ENCODE data around the gene HIVEP3.
A peak's percentile ranks its signal among the peaks of the same experiment; 100 is the strongest.

Gene HIVEP3

DNA sequence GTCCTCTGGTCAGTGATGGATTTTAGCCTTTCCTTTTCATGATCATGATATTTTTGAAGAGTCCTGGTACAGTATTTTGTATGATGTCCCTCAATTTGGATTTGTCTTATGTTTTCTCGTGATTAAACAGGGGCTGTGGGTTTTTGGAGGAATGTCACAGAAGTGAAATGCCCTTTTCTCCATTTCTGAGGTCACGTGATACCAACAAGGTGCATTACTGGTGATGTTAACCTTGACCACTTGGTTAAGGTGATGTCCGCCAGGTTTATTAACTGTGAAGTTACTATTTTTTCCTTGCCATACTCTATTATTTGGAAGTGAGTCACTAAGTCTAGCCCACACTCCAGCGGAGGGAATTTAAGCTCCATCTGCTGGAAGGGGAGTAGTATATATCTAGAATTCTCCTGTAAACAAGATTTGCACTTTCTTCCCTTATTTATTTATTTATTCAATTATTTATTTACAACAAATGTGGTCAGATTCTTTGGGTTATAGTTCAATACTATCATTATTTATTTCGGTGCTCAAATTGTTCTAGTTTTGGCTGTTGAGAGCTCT lies 123.4 kb downstream of the HIVEP3 start:
- Histone ChIP-seq H3K27me3 (ENCODE audit: insufficient read depth, low read length, poor library complexity) (no peaks in the 10 kb centered on the region), H3K9ac (ENCODE audit: low read depth, low read length) (no peak overlapping the region), H3K27ac (ENCODE audit: low read length) (no peak overlapping the region), H3K79me2 (ENCODE audit: insufficient read depth, low read length) (peaks cover 98% of the 10 kb centered on the region), H4K20me1 (ENCODE audit: insufficient read depth, low read length) (peaks cover 52% of the 10 kb centered on the region), H3K9me3 (ENCODE audit: insufficient read depth, low read length, severe bottlenecking) (no peaks in the 10 kb centered on the region), H3K36me3 (ENCODE audit: insufficient read depth, low read length) (peaks cover 23% of the 10 kb centered on the region), H3K4me2 (ENCODE audit: insufficient read depth, low read length) (no peak overlapping the region), H3K4me3 (ENCODE audit: low read depth in 1 of 2, low read length in 2 of 2) (no peak overlapping the region), H2AFZ (ENCODE audit: low read depth, low read length) (no peak overlapping the region), H3K4me1 (ENCODE audit: insufficient read depth, low read length) (peaks cover 34% of the 10 kb centered on the region)
- ATAC-seq (ENCODE audit: insufficient read depth, low read depth): no peak
- no peak for DNase-seq
- TF ChIP-seq, protein P1, sequence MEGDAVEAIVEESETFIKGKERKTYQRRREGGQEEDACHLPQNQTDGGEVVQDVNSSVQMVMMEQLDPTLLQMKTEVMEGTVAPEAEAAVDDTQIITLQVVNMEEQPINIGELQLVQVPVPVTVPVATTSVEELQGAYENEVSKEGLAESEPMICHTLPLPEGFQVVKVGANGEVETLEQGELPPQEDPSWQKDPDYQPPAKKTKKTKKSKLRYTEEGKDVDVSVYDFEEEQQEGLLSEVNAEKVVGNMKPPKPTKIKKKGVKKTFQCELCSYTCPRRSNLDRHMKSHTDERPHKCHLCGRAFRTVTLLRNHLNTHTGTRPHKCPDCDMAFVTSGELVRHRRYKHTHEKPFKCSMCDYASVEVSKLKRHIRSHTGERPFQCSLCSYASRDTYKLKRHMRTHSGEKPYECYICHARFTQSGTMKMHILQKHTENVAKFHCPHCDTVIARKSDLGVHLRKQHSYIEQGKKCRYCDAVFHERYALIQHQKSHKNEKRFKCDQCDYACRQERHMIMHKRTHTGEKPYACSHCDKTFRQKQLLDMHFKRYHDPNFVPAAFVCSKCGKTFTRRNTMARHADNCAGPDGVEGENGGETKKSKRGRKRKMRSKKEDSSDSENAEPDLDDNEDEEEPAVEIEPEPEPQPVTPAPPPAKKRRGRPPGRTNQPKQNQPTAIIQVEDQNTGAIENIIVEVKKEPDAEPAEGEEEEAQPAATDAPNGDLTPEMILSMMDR (IDR thresholded peaks at IDR 0.05; ENCODE audit: borderline replicate concordance, extremely low read depth, low read length, poor library complexity, severe bottlenecking): peak; percentile 15
- no peak for TF ChIP-seq EZH2 (IDR thresholded peaks at IDR 0.05; ENCODE audit: borderline replicate concordance, low read depth, low read length, severe bottlenecking)

DNA sequence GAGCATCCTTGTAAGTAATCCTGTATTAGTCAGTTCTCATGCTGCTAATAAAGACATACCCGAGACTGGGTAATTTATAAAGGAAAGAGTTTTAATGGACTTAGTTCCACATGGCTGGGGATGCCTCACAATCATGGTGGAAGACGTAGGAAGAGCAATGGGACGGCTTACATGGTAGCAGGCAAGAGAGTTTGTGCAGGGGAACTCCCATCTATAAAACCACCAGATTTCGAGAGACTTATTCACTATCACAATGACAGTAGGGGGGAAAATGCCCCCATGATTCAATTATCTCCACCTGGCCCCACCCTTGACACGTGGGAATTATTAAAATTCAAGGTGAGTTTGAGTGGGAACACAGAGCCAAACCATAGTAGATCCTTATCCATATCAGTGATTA lies 124.7 kb downstream of the HIVEP3 start:
- H3K27me3 ChIP-seq (ENCODE audit: insufficient read depth, low read length, poor library complexity): no peaks in the 10 kb centered on the region
- H3K36me3 ChIP-seq (ENCODE audit: insufficient read depth, low read length): peaks cover 18% of the 10 kb centered on the region
- no peak overlapping the region for H3K4me2 ChIP-seq (ENCODE audit: insufficient read depth, low read length)
- no peak for ATAC-seq (ENCODE audit: insufficient read depth, low read depth)
- H3K27ac ChIP-seq (ENCODE audit: low read length): no peak overlapping the region
- H3K4me1 ChIP-seq (ENCODE audit: insufficient read depth, low read length): peaks cover 34% of the 10 kb centered on the region
- no peaks in the 10 kb centered on the region for H3K9me3 ChIP-seq (ENCODE audit: insufficient read depth, low read length, severe bottlenecking)
- peaks cover 98% of the 10 kb centered on the region for H3K79me2 ChIP-seq (ENCODE audit: insufficient read depth, low read length)
- H2AFZ ChIP-seq (ENCODE audit: low read depth, low read length): no peak overlapping the region
- peaks cover 54% of the 10 kb centered on the region for H4K20me1 ChIP-seq (ENCODE audit: insufficient read depth, low read length)
- no peak overlapping the region for H3K9ac ChIP-seq (ENCODE audit: low read depth, low read length)
- TF ChIP-seq, protein P1 (IDR thresholded peaks at IDR 0.05; ENCODE audit: borderline replicate concordance, extremely low read depth, low read length, poor library complexity, severe bottlenecking): no peak
- TF ChIP-seq EZH2 (IDR thresholded peaks at IDR 0.05; ENCODE audit: borderline replicate concordance, low read depth, low read length, severe bottlenecking): no peak
- H3K4me3 ChIP-seq (ENCODE audit: low read depth in 1 of 2, low read length in 2 of 2): no peak overlapping the region
- DNase-seq: no peak

DNA sequence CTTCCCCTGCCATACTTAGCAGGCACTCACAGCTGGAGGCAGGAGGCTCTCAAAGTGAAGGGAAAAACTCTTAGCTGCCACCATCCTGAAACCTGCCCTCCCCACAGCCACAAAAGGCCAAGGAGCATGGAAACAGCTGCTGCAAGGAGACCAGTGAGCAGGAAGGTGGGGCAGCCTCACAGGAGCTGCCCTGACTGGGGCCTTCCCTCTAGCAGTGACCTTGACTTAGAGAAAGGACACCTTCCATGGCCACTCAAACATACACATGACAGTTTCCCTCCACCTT lies 126.3 kb downstream of the HIVEP3 start:
- Histone ChIP-seq H3K9ac (ENCODE audit: low read depth, low read length) (no peak overlapping the region), H3K27ac (ENCODE audit: low read length) (peak overlapping the region; percentile 62), H4K20me1 (ENCODE audit: insufficient read depth, low read length) (peaks cover 61% of the 10 kb centered on the region), H3K36me3 (ENCODE audit: insufficient read depth, low read length) (peaks cover 20% of the 10 kb centered on the region), H3K79me2 (ENCODE audit: insufficient read depth, low read length) (peaks cover 99% of the 10 kb centered on the region), H2AFZ (ENCODE audit: low read depth, low read length) (no peak overlapping the region), H3K4me3 (ENCODE audit: low read depth in 1 of 2, low read length in 2 of 2) (no peak overlapping the region), H3K4me2 (ENCODE audit: insufficient read depth, low read length) (no peak overlapping the region), H3K4me1 (ENCODE audit: insufficient read depth, low read length) (peaks cover 34% of the 10 kb centered on the region), H3K9me3 (ENCODE audit: insufficient read depth, low read length, severe bottlenecking) (no peaks in the 10 kb centered on the region), H3K27me3 (ENCODE audit: insufficient read depth, low read length, poor library complexity) (no peaks in the 10 kb centered on the region)
- DNase-seq (peak; percentile 43), ATAC-seq (ENCODE audit: insufficient read depth, low read depth) (no peak)
- TF ChIP-seq, protein P1 (IDR thresholded peaks at IDR 0.05; ENCODE audit: borderline replicate concordance, extremely low read depth, low read length, poor library complexity, severe bottlenecking): no peak
- no peak for TF ChIP-seq EZH2 (IDR thresholded peaks at IDR 0.05; ENCODE audit: borderline replicate concordance, low read depth, low read length, severe bottlenecking)

All from DND-41 (cell line).